Suprapubic skin (tissue), 4 donors: ENCODE measurements around the gene TMEM74B. TPM values are rescaled to one million over a fixed set of nuclear protein-coding genes. Genes with fewer than 3 reads are reported as not detected.

ENCODE experiments used
- DNase-seq, 2 donors: peaks; one replicate each; pipeline ENCODE4 v3.0.0-alpha.2; 2019; ENCODE audit warnings: low spot score in 2 of 2
- H3K27ac ChIP-seq: fragments of 200-600 bp; sonication (generic); one replicate; pipeline ENCODE4 v1.5.1; 2019
- H3K27me3 ChIP-seq: fragments of 200-600 bp; sonication (generic); one replicate; pipeline ENCODE4 v1.5.1; 2019
- H3K36me3 ChIP-seq: fragments of 200-600 bp; sonication (generic); one replicate; pipeline ENCODE4 v1.5.1; 2019
- H3K4me1 ChIP-seq: fragments of 200-600 bp; sonication (generic); one replicate; pipeline ENCODE4 v1.5.1; 2019
- H3K4me3 ChIP-seq: fragments of 200-600 bp; sonication (generic); one replicate; pipeline ENCODE4 v1.5.1; 2019; ENCODE audit warnings: mild to moderate bottlenecking
- H3K9me3 ChIP-seq: fragments of 200-600 bp; sonication (generic); one replicate; pipeline ENCODE4 v1.5.1; 2019
- CTCF ChIP-seq, 2 donors: fragments of 200-600 bp in 1 of 2; fragments of 450-650 bp in 1 of 2; sonication (generic) in 1 of 2; IDR thresholded peaks; one replicate each; pipeline ENCODE4 v1.5.1; 2016 to 2019; ENCODE audit warnings: antibody characterized with exemption in 2 of 2, mild to moderate bottlenecking in 1 of 2, moderate library complexity in 1 of 2
- EP300 ChIP-seq: sonication (generic); formaldehyde crosslinking; IDR thresholded peaks from one replicate; pipeline ENCODE4 v1.6.1; 2017; ENCODE audit warnings: antibody characterized with exemption
- POLR2A ChIP-seq, 2 donors: fragments of 450-650 bp; IDR thresholded peaks; one replicate each; pipeline ENCODE4 v1.6.1; 2017; ENCODE audit warnings: antibody characterized with exemption in 2 of 2, mild to moderate bottlenecking in 2 of 2, moderate library complexity in 2 of 2
- POLR2AphosphoS5 ChIP-seq, 3 donors: sonication (generic); formaldehyde crosslinking; IDR thresholded peaks; one replicate each; pipeline ENCODE4 v1.6.1; 2017; ENCODE audit warnings: antibody characterized with exemption in 3 of 3
- WGBS: methylation state at CpG from one replicate; pipeline ENCODE4 v1.1.5; 2018; 5-methylcytosine and 5-hydroxymethylcytosine counted together
- total RNA-seq, 4 donors: library from RNA; depleted of rRNA; stranded (reverse); fragments of >200 nt; gene quantifications; one replicate each; pipeline ENCODE4 v1.1.0, GENCODE V29; 2016

The TMEM74B gene
- total RNA-seq, 4 donors from 2014 or later = 1.9 to 9.6 (median 3.9) TPM

DNA sequence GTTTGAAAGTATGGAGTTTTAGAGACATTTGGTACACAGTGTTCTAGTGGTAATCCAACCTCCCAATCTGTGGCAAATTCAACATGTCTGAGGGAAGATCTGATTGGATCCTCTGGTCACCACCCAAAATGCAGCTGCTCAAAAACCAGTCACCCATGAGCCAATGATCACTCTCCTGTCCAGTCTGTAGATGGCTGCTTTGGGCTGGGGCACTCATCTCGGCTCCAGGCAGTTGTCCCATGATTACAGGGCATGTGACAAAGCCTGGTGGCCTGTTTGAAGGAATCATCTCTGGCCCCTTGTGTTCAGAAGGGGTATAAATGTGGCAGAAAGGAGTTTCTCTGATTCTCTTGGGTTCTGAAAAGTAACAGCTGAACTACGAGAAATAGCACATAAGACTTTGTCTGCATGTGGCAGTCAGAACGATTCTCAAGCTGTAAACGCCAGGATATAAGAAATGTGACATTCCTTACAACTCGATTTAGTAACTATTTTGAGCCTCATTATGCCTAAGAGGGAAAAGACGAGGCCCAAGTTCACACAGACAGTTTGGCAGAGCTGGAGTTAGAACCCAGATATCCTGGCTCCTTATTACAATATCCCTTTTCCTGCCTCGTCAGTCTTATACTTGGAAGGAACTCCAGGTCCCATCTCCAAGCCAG, 14.6 kb upstream of the TMEM74B start:
- TF ChIP-seq CTCF (IDR thresholded peaks at IDR 0.05) = no peak
- no peak for TF ChIP-seq POLR2AphosphoS5 (IDR thresholded peaks at IDR 0.05)
- no peak for TF ChIP-seq POLR2A (IDR thresholded peaks at IDR 0.05)
- no peak for TF ChIP-seq EP300
- no peak overlapping the region for H3K27ac ChIP-seq
- WGBS = 65% methylated on average over 7 of the region's 7 CpGs
- peaks cover 13% of the 10 kb centered on the region for H3K4me1 ChIP-seq
- H3K27me3 ChIP-seq = no peaks in the 10 kb centered on the region
- no peak overlapping the region for H3K4me3 ChIP-seq
- peak in 1 of 2 donors; percentile 21 for DNase-seq
- H3K9me3 ChIP-seq = no peaks in the 10 kb centered on the region
- H3K36me3 ChIP-seq = no peaks in the 10 kb centered on the region

- TF ChIP-seq EP300 (no peak), CTCF (IDR thresholded peaks at IDR 0.05) (no peak), POLR2AphosphoS5 (IDR thresholded peaks at IDR 0.05) (no peak), POLR2A (IDR thresholded peaks at IDR 0.05) (no peak)
- no peaks in the 10 kb centered on the region for H3K27me3 ChIP-seq
- no peak overlapping the region for H3K4me3 ChIP-seq
- peak in 1 of 2 donors; percentile 18 for DNase-seq
- no peaks in the 10 kb centered on the region for H3K36me3 ChIP-seq
- peaks cover 7% of the 10 kb centered on the region for H3K4me1 ChIP-seq
- H3K9me3 ChIP-seq = no peaks in the 10 kb centered on the region
- H3K27ac ChIP-seq = no peak overlapping the region
- whole genome bisulfite sequencing = 90% methylated on average over 5 of the region's 5 CpGs
Measured at GRCh38 chr20:1198751-1199150, 14.0 kb upstream of the TMEM74B start.

GRCh38 chr20:1197801-1198200, 13.0 kb upstream of the TMEM74B start:
- no peaks in the 10 kb centered on the region for H3K9me3 ChIP-seq
- no peaks in the 10 kb centered on the region for H3K36me3 ChIP-seq
- H3K27me3 ChIP-seq = no peaks in the 10 kb centered on the region
- 80% methylated on average over 7 of the region's 7 CpGs for WGBS
- TF ChIP-seq POLR2AphosphoS5 (IDR thresholded peaks at IDR 0.05) (no peak), CTCF (IDR thresholded peaks at IDR 0.05) (no peak), EP300 (no peak), POLR2A (IDR thresholded peaks at IDR 0.05) (no peak)
- no peaks in the 10 kb centered on the region for H3K4me1 ChIP-seq
- peak in 1 of 2 donors; percentile 28 for DNase-seq
- H3K27ac ChIP-seq = no peak overlapping the region
- H3K4me3 ChIP-seq = no peak overlapping the region

GRCh38 chr20:1196634-1197033, 11.9 kb upstream of the TMEM74B start:
- H3K4me3 ChIP-seq = no peak overlapping the region
- no peaks in the 10 kb centered on the region for H3K27me3 ChIP-seq
- H3K9me3 ChIP-seq = no peaks in the 10 kb centered on the region
- 85% methylated on average over 2 of the region's 2 CpGs for WGBS
- no peak for TF ChIP-seq CTCF (IDR thresholded peaks at IDR 0.05)
- TF ChIP-seq POLR2AphosphoS5 (IDR thresholded peaks at IDR 0.05) = no peak
- no peak for TF ChIP-seq EP300
- TF ChIP-seq POLR2A (IDR thresholded peaks at IDR 0.05) = no peak
- H3K36me3 ChIP-seq = no peaks in the 10 kb centered on the region
- DNase-seq = peak in 1 of 2 donors; percentile 26
- no peak overlapping the region for H3K27ac ChIP-seq
- H3K4me1 ChIP-seq = no peaks in the 10 kb centered on the region

- no peaks in the 10 kb centered on the region for H3K9me3 ChIP-seq
- H3K27me3 ChIP-seq = no peaks in the 10 kb centered on the region
- no peak overlapping the region for H3K27ac ChIP-seq
- no peaks in the 10 kb centered on the region for H3K4me1 ChIP-seq
- 75% methylated on average over 1 of the region's 1 CpG for WGBS
- DNase-seq = no peak
- H3K36me3 ChIP-seq = no peaks in the 10 kb centered on the region
- no peak overlapping the region for H3K4me3 ChIP-seq
- TF ChIP-seq EP300 (no peak), POLR2A (IDR thresholded peaks at IDR 0.05) (no peak), CTCF (IDR thresholded peaks at IDR 0.05) (no peak), POLR2AphosphoS5 (IDR thresholded peaks at IDR 0.05) (no peak)
Measured at GRCh38 chr20:1195226-1195625, 10.4 kb upstream of the TMEM74B start.
